Vagina (tissue), 2 donors: ENCODE measurements around the gene SRR.

Experiments
- CTCF ChIP-seq, 3 experiments: fragments of 450-650 bp in 2 of 3; fragments of 200-600 bp in 1 of 3; sonication (generic) in 1 of 3; IDR thresholded peaks; one replicate each; pipeline ENCODE4 v1.5.1; 2017 to 2019; ENCODE audit warnings: antibody characterized with exemption in 3 of 3, mild to moderate bottlenecking in 2 of 3, moderate library complexity in 2 of 3
- POLR2AphosphoS5 ChIP-seq, 2 donors: sonication (generic); formaldehyde crosslinking; IDR thresholded peaks; one replicate each; pipeline ENCODE4 v1.9.0; 2017; ENCODE audit warnings: antibody characterized with exemption in 2 of 2, mild to moderate bottlenecking in 2 of 2, low read depth in 1 of 2; ENCODE audit not compliant: insufficient read depth in 1 of 2

DNA sequence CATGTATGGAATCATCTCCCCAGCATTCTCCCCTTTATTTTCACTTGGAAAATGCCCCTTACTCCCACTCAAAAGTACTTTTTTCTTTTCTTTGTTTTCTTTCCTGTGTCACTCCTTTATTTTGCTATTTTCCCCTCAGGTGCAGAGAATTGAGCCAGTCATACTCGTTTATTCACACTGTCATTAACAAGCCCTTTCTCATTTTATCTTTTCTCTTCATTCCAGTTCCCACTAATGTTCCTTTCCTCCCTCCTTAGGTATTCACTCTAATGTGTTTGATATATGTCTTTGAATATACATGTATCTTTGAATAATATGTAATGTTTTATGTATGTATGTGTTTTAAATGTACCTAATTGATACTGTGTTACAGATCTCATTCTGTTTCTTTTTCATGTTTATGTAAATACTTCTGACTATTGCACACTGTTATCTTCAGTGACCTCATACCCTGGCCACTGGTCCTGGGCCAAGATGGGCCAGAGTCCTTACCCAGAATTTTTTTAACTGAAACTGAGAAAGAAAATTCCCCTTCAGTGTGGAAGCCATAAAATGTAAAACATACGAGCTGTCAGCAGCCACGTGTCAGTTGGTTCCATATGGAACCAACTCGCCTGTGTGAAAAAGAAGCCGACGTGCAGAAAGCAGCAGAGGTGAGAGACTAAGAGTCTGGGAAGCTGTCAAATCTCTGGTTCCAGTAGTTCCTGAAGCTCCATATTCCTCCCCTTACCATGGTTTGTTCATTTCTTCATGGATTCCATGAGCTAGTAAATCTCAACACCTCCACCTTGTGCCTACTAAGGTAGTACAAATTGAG lies 5.8 kb downstream of the SRR start:
- TF ChIP-seq CTCF (IDR thresholded peaks at IDR 0.05) (no peak), POLR2AphosphoS5 (IDR thresholded peaks at IDR 0.05; ENCODE audit: insufficient read depth in 1 of 2, low read depth in 1 of 2) (no peak)
